ENCODE measurements around the gene ITPR2. TPM values are rescaled to one million over a fixed set of nuclear protein-coding genes. Genes with fewer than 3 reads are reported as not detected.

The ITPR2 gene
- total RNA-seq, 1 donor from 2014 or later: 77.9 TPM

- no peaks in the 10 kb centered on the region for H3K27me3 Mint-ChIP-seq (ENCODE audit: unreplicated experiment)
- peaks cover 9% of the 10 kb centered on the region for H3K36me3 Mint-ChIP-seq (ENCODE audit: unreplicated experiment)
- H3K9me3 Mint-ChIP-seq (ENCODE audit: unreplicated experiment): peaks cover 2% of the 10 kb centered on the region
- TF ChIP-seq, protein P1, sequence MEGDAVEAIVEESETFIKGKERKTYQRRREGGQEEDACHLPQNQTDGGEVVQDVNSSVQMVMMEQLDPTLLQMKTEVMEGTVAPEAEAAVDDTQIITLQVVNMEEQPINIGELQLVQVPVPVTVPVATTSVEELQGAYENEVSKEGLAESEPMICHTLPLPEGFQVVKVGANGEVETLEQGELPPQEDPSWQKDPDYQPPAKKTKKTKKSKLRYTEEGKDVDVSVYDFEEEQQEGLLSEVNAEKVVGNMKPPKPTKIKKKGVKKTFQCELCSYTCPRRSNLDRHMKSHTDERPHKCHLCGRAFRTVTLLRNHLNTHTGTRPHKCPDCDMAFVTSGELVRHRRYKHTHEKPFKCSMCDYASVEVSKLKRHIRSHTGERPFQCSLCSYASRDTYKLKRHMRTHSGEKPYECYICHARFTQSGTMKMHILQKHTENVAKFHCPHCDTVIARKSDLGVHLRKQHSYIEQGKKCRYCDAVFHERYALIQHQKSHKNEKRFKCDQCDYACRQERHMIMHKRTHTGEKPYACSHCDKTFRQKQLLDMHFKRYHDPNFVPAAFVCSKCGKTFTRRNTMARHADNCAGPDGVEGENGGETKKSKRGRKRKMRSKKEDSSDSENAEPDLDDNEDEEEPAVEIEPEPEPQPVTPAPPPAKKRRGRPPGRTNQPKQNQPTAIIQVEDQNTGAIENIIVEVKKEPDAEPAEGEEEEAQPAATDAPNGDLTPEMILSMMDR (IDR thresholded peaks at IDR 0.05; ENCODE audit: partially characterized antibody, unreplicated experiment): no peak
- H3K4me3 Mint-ChIP-seq (ENCODE audit: unreplicated experiment): no peak overlapping the region
- no peak for DNase-seq
- peaks cover 9% of the 10 kb centered on the region for H3K4me1 Mint-ChIP-seq (ENCODE audit: low read depth, unreplicated experiment)
- H3K27ac Mint-ChIP-seq (ENCODE audit: unreplicated experiment): no peak overlapping the region
Observed at GRCh38 chr12:26694402-26694801, 138.6 kb downstream of the ITPR2 start.

DNA sequence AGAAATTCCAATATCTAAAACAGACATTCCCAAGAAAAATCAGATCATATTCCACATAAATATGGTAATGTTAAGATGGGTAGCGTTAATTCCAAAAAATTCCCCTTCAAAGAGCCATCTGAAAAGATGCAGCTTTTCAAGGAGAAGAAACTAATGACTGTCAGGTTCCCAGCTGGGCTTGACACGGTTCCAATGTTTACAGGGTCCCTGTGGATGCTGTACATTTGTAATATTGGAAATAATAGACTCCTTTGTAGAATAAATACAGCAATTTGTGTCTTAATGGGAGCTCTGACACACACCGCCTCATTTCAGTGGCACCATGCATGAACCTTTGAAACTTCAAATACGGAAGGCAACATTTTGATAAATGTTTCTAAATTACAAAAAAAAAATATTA lies 140.6 kb downstream of the ITPR2 start:
- DNase-seq: no peak
- H3K4me3 Mint-ChIP-seq (ENCODE audit: unreplicated experiment): no peak overlapping the region

GRCh38 chr12:26691234-26691970 lies 141.6 kb downstream of the ITPR2 start:
- peak; percentile 12 for DNase-seq
- Mint-ChIP-seq H3K4me1 (ENCODE audit: low read depth, unreplicated experiment) (peaks cover 9% of the 10 kb centered on the region), H3K27ac (ENCODE audit: unreplicated experiment) (peak overlapping the region; percentile 8)

More for the DNA sequence above, 140.6 kb downstream of the ITPR2 start:
- Mint-ChIP-seq H3K27me3 (ENCODE audit: unreplicated experiment) (no peaks in the 10 kb centered on the region), H3K9me3 (ENCODE audit: unreplicated experiment) (no peaks in the 10 kb centered on the region), H3K4me1 (ENCODE audit: low read depth, unreplicated experiment) (peaks cover 9% of the 10 kb centered on the region), H3K27ac (ENCODE audit: unreplicated experiment) (peak overlapping the region; percentile 39), H3K36me3 (ENCODE audit: unreplicated experiment) (no peaks in the 10 kb centered on the region)
- TF ChIP-seq, protein P1 (IDR thresholded peaks at IDR 0.05; ENCODE audit: partially characterized antibody, unreplicated experiment): no peak

DNA sequence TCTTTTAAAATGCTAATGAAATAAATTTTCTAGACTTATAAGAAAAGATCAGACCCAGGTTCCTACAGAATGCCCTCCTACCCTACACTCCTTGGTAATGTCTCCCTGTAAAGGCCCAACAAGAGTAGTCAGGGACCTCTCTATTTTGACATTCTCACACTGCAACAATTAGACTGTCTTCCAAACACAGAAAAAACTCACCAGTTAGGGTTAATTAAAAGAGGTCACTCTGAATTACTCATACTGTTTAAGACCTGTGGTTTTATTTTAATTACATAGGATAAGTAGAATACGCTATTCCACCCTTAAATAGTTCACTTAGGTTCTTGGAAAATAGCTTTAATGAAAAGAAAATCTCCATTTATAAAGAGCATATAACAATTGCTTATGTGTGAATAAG lies 142.4 kb downstream of the ITPR2 start:
- TF ChIP-seq, protein P1 (IDR thresholded peaks at IDR 0.05; ENCODE audit: partially characterized antibody, unreplicated experiment): no peak
- Mint-ChIP-seq H3K27me3 (ENCODE audit: unreplicated experiment) (no peaks in the 10 kb centered on the region), H3K4me1 (ENCODE audit: low read depth, unreplicated experiment) (peaks cover 9% of the 10 kb centered on the region), H3K9me3 (ENCODE audit: unreplicated experiment) (peaks cover under 1% of the 10 kb centered on the region), H3K36me3 (ENCODE audit: unreplicated experiment) (no peaks in the 10 kb centered on the region), H3K4me3 (ENCODE audit: unreplicated experiment) (no peak overlapping the region), H3K27ac (ENCODE audit: unreplicated experiment) (no peak overlapping the region)
- no peak for DNase-seq

More at GRCh38 chr12:26691234-26691970, 141.6 kb downstream of the ITPR2 start:
- Mint-ChIP-seq H3K36me3 (ENCODE audit: unreplicated experiment) (no peaks in the 10 kb centered on the region), H3K27me3 (ENCODE audit: unreplicated experiment) (no peaks in the 10 kb centered on the region), H3K9me3 (ENCODE audit: unreplicated experiment) (no peaks in the 10 kb centered on the region), H3K4me3 (ENCODE audit: unreplicated experiment) (no peak overlapping the region)
- TF ChIP-seq, protein P1 (IDR thresholded peaks at IDR 0.05; ENCODE audit: partially characterized antibody, unreplicated experiment): no peak

GRCh38 chr12:26689281-26689841 lies 143.6 kb downstream of the ITPR2 start:
- H3K27me3 Mint-ChIP-seq (ENCODE audit: unreplicated experiment): no peaks in the 10 kb centered on the region
- H3K4me3 Mint-ChIP-seq (ENCODE audit: unreplicated experiment): no peak overlapping the region
- H3K4me1 Mint-ChIP-seq (ENCODE audit: low read depth, unreplicated experiment): peaks cover 9% of the 10 kb centered on the region
- no peaks in the 10 kb centered on the region for H3K36me3 Mint-ChIP-seq (ENCODE audit: unreplicated experiment)
- TF ChIP-seq, protein P1 (IDR thresholded peaks at IDR 0.05; ENCODE audit: partially characterized antibody, unreplicated experiment): no peak
- no peak for DNase-seq
- H3K27ac Mint-ChIP-seq (ENCODE audit: unreplicated experiment): no peak overlapping the region
- H3K9me3 Mint-ChIP-seq (ENCODE audit: unreplicated experiment): peaks cover 2% of the 10 kb centered on the region

Data from glutamatergic neuron (in vitro differentiated cells).